Urinary bladder (tissue), 4 donors: ENCODE results near the gene FHAD1. TPM values are rescaled to one million over a fixed set of nuclear protein-coding genes. Genes with fewer than 3 reads are reported as not detected.

Experiments
- DNase-seq: peaks from one replicate; pipeline ENCODE4 v3.0.0-alpha.2; 2015; ENCODE audit errors: extremely low spot score
- H3K27ac ChIP-seq: one replicate; pipeline ENCODE4 v1.5.1; 2013; ENCODE audit warnings: low read depth, mild to moderate bottlenecking, moderate library complexity
- H3K36me3 ChIP-seq: one replicate; pipeline ENCODE4 v1.6.1; 2013; ENCODE audit warnings: mild to moderate bottlenecking, moderate library complexity; ENCODE audit not compliant: insufficient read depth
- H3K4me1 ChIP-seq: one replicate; pipeline ENCODE4 v1.6.1; 2013; ENCODE audit warnings: mild to moderate bottlenecking, moderate library complexity; ENCODE audit not compliant: insufficient read depth
- H3K4me3 ChIP-seq: one replicate; pipeline ENCODE4 v1.5.1; 2013; ENCODE audit warnings: low read depth, low read length
- WGBS: extraction: QIAGEN DNeasy Blood & Tissue Kit; methylation state at CpG from one replicate; pipeline ENCODE4 v1.1.7; 2013; 5-methylcytosine and 5-hydroxymethylcytosine counted together
- polyA plus RNA-seq: library from polyadenylated mRNA; stranded (reverse); fragments of 200-250 nt; gene quantifications from one replicate; pipeline ENCODE4 v1.2.3, GENCODE V29; 2013
- total RNA-seq: library from RNA; depleted of rRNA; stranded (reverse); fragments of >200 nt; gene quantifications from one replicate; pipeline ENCODE4 v1.2.3, GENCODE V29; 2014
- donor health status: healthy with polysubstance abuse.
- donor health status: healthy.

The FHAD1 gene
- total and polyA plus RNA-seq, 2 donors: 0.38 to 2.0 TPM

DNA sequence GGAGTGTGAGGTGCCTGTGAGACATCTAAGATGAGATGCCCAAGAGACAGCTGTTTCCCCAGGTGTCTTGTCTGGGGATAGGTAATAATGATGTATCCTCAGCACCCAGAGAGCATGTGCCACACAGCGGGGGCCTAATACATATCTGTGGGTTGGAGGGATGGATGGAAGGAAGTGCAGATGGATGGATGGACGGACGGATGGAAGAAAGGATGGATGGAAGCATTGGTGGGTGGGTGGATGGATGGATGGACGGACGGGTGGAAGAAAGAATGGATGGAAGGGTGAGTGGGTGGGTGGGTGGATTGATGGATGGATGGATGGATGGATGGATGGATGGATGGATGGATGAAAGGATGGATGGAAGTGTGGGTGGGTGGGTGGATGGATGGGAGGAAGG lies 84.2 kb downstream of the FHAD1 start:
- Histone ChIP-seq H3K27ac (no peak overlapping the region), H3K36me3 (no peaks in the 10 kb centered on the region), H3K4me1 (no peaks in the 10 kb centered on the region), H3K4me3 (no peak overlapping the region)
- 98% methylated on average over 5 of the region's 5 CpGs for WGBS
- DNase-seq: no peak

DNA sequence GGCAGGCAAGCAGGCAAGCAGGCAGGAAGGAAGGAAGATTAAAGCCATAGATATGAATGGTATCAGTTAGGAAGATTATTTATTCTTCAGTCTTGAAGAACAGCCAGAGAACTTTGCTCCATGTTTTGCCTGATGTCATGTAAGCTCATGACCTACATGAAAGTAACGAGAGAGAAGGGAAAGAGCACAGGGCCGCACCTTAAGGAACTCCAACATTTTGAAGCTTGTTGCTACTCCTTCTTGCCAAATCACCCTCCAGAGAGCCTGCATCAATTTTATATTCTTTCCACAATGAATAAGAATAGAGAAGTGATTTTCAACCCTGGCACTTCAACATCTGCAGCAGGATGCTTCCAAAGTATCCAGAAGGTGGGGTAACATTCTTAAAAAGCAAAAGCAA lies 84.7 kb downstream of the FHAD1 start:
- 84% methylated on average over 2 of the region's 2 CpGs for WGBS
- Histone ChIP-seq H3K4me1 (no peaks in the 10 kb centered on the region), H3K4me3 (no peak overlapping the region), H3K27ac (no peak overlapping the region), H3K36me3 (no peaks in the 10 kb centered on the region)
- no peak for DNase-seq

DNA sequence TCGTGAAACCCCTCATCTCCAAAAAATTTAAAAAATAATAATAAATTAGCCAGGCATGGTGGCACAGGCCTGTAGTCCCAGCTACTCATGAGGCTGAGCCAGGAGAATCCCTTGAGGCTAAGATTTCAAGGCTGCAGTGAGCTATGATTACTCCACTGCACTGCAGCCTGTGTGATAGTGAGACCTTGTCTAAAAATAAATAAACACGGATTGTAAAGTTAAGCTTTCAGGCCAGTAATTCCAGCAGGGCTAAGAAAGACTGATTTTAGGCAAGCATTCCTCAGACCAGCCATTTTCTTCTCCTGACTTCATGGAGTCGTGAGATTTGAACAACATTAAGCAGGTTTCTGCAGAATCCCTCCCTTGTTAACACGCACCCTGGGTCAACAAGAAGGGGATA lies 85.5 kb downstream of the FHAD1 start:
- H3K36me3 ChIP-seq: no peaks in the 10 kb centered on the region
- H3K4me3 ChIP-seq: no peak overlapping the region
- WGBS: 79% methylated on average over 4 of the region's 4 CpGs
- DNase-seq: no peak
- H3K4me1 ChIP-seq: no peaks in the 10 kb centered on the region
- no peak overlapping the region for H3K27ac ChIP-seq

DNA sequence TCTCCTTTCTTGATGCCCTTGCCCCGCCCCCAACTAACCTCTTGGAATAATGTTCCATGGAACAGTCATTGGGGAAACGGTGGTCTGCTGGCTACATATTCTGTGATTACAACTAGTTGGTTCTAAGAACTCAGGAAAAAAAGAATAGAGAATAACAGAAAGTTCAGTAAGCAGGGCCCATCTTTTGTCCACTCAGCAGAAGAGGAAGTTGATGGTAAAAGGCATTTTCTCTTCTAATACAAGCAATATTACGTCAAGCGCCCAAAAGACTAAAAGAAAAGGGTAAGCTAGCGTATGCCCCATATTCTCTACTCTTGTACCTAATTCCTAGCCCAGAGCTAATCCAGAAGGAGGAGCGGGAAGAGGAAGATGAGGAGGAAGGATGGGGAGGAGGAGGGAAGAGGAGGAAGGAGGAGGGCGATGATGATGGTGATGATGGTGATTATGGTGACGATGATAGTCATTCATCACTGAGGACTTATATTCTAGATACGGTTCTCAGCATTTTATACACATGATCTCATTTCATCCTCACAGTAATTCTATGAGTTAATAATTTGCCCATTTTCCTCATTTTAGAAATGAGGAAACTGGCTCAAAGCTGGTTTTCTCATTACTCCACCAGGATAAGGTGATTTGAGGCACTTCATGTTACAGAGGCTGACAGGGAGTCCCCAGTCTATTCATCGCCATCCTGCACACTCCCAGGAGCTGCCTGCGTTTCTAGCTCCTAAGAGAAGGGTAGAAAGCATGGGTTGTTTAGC lies 86.1 kb downstream of the FHAD1 start:
- no peak overlapping the region for H3K4me3 ChIP-seq
- WGBS: 93% methylated on average over 11 of the region's 11 CpGs
- no peak overlapping the region for H3K27ac ChIP-seq
- H3K4me1 ChIP-seq: no peaks in the 10 kb centered on the region
- no peak for DNase-seq
- no peaks in the 10 kb centered on the region for H3K36me3 ChIP-seq

DNA sequence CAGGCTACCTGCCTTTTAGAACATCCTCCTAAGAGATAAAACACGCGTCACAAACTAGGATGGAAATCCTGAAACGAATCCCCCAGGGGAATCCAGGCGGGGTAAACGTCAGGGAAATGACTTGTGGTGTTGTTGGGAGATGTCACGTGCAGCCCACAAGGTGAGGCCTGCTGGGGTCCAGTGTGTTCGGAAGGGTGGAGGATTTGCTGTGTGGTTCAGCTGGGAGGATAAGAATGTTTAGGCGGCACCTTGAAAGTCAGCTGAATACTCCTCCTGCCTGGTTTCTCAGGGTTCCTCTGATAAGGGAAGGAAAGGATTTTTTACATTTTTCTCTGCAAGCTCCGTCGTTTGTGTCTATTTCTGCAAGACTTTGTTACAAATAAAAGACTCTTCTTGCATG lies 88.0 kb downstream of the FHAD1 start:
- Histone ChIP-seq H3K4me1 (no peaks in the 10 kb centered on the region), H3K27ac (no peak overlapping the region), H3K36me3 (no peaks in the 10 kb centered on the region), H3K4me3 (no peak overlapping the region)
- DNase-seq: no peak
- 88% methylated on average over 10 of the region's 10 CpGs for WGBS

DNA sequence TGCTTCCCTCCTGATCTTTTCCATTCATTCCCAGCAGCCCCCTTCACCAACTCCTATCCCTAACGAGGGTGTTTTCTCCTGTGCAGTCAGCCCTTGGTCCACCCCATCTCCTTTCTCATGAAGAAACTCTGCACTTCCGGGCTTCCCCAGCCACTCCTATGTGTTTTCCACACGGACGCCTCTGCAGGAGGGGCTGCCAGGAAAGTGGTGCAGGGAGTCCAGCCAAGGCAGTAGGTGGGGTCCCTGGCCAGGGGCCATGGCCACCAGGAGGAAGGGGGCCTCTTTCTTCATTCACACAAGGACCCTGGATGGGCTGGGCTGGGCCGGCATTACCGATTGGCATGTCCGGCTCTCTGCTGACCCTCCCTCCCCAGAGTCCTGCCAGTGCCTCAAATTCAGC lies 89.8 kb downstream of the FHAD1 start:
- H3K27ac ChIP-seq: no peak overlapping the region
- H3K36me3 ChIP-seq: no peaks in the 10 kb centered on the region
- H3K4me1 ChIP-seq: no peaks in the 10 kb centered on the region
- no peak overlapping the region for H3K4me3 ChIP-seq
- WGBS: 73% methylated on average over 7 of the region's 7 CpGs
- no peak for DNase-seq

DNA sequence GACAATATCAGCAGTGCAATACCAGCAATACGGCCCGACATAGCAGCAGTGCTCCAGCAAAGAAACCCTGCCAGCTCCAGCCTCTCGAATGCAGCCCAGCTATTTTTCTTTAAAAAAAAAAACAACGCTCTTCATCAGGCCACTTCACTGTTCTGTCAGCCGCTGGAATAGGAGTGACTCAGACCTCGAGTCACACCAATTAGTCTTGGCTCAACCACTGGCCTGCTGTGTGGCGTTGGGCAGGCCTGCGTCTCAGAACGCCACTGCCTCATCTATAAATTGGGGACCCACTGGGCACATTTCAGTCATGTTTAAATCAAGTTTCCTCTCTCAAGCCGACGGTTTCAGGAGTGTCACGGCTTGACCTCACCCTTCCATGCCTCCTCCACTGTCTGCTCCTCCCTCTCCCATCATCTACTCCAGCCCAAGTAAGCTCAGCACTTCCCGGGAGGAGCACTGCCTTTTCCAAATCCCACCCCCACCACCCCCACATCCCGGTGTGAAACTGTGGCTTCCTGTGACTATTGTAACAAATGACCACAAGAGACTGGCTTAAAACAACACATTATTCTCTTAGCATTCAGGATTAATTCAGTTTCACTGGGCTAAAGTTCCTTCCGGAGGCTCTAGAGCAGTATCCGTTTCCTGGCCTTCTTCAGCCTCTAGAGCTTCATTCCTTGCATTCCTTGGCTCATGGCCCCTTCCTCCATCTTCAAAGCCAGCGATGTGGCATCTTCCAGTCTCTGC lies 90.8 kb downstream of the FHAD1 start:
- no peaks in the 10 kb centered on the region for H3K4me1 ChIP-seq
- H3K36me3 ChIP-seq: no peaks in the 10 kb centered on the region
- no peak for DNase-seq
- H3K27ac ChIP-seq: no peak overlapping the region
- no peak overlapping the region for H3K4me3 ChIP-seq
- 64% methylated on average over 17 of the region's 17 CpGs for WGBS

DNA sequence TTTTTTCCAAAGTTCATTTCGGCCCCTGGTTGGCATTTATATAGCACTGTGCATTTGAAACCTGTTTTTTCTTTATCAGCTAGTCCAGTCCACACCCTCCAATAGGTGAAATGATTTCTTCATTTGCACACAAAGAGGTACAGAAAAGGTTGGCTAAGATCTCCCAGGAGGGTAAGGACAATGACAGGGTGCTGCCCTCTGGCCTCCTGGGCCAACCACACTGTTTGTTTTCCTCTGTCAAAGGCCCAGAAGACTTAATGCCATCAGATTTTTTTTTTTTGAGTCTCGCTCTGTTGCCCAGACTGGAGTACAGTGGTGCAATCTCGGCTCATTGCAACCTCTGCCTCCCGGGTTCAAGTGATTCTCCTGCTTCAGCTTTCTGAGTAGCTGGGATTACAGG lies 92.5 kb downstream of the FHAD1 start:
- no peaks in the 10 kb centered on the region for H3K36me3 ChIP-seq
- no peak overlapping the region for H3K27ac ChIP-seq
- 85% methylated on average over 4 of the region's 4 CpGs for WGBS
- no peak overlapping the region for H3K4me3 ChIP-seq
- no peaks in the 10 kb centered on the region for H3K4me1 ChIP-seq
- DNase-seq: no peak

DNA sequence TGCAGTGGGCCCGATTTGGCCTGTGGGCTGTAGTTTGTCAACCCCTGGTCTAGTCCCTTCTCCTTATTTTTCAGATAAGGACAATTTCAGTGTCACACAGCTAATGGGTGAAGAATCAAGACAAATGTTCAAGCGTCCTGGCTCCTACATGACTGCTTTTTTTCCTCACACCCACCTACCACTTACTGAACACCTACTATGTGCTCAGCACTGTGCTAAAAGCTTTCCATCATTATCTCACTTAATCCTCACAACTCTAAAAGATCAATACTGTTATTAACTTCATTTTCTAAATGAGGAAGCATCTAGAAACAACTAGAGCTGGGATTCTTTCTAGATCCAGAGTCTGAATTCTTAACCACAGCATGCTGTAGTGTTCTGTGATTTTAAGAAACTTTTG lies 94.2 kb downstream of the FHAD1 start:
- Histone ChIP-seq H3K4me3 (no peak overlapping the region), H3K27ac (peak overlapping the region; percentile 65), H3K4me1 (no peaks in the 10 kb centered on the region), H3K36me3 (no peaks in the 10 kb centered on the region)
- no peak for DNase-seq
- 91% methylated on average over 2 of the region's 2 CpGs for WGBS

DNA sequence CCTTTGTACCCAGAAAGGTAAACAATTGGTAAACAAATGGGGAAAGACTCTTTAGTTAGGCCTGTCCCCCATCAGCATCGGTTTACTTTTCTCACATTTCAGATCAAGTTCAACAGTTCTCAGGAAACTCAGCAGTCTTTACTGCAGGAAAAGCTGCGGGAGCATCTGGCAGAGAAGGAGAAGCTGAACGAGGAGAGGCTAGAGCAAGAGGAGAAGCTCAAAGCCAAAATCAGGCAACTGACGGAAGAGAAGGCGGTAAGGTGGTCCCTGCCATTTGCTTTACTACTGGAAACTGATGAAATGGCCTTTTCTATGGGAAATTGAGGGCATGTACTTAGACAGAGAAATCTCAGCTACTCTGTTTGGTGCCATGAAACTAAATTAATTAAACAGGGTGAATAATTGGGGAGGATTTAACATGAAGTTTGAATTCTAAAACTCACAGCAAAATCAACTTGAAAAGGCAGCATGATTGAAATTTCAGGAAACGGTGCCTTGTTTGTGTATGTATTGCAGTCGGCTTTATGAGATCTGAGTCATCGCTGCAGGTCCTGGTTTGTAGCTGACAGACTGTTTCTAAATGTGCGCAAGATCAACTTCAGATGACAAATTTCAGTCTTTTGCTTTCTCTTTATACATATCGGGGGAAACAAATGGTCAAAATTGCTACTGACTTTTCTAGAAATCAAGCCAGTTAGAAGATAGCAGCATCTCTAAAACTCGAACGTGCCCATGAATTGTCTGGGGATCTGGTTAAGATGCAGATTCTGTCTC lies 94.8 kb downstream of the FHAD1 start:
- Histone ChIP-seq H3K36me3 (no peaks in the 10 kb centered on the region), H3K4me3 (no peak overlapping the region), H3K4me1 (no peaks in the 10 kb centered on the region), H3K27ac (peak overlapping the region; percentile 65)
- 46% methylated on average over 12 of the region's 12 CpGs for WGBS
- DNase-seq: no peak

DNA sequence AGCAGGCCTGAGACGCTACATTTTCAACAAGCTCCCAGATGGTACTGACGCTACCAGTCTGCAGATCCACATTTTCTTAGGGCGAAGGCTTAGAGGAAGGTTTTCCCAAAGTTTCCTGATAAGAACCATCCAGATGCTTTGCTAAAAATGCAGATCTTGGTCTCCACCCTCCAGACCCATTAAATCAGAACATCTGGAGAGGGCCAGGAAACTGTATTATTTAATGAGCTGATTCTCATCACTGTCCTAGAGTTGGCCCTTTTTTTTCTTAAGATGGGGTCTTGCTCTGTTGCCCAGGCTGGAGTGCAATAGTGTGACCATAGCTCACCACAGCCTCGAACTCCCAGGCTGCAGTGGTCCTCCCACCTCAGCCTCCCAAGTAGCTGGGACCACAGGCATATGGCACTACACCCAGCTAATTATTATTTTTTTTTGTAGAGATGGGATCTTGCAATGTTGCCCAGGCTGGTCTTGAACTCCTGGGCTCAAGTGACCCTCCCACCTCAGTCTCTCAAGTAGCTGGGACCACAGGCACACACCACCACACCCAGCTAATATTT lies 95.5 kb downstream of the FHAD1 start:
- H3K4me3 ChIP-seq: no peak overlapping the region

DNA sequence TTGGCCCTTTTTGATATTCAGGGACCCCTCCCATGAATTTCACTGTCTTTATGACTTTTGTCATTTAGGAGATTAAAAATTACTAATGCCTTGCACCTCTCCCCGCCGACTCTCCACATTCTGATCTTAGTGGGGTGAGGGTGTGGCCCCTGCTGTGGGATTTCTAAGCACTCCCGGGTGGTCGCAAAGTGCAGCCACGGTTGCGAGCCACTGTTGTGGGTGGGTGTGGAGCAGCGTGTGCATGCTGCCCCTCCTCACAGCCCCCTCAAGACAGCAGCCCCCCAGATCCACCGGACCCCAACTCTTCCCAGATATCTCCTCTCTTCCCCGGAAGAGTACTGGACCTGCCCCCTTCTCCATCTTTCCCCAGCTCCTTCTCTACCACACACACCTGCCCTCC lies 96.1 kb downstream of the FHAD1 start:
- Histone ChIP-seq H3K4me3 (no peak overlapping the region), H3K27ac (no peak overlapping the region), H3K4me1 (no peaks in the 10 kb centered on the region), H3K36me3 (no peaks in the 10 kb centered on the region)
- DNase-seq: no peak
- WGBS: 76% methylated on average over 9 of the region's 9 CpGs

More for the DNA sequence above, 95.5 kb downstream of the FHAD1 start:
- WGBS: 61% methylated on average over 4 of the region's 4 CpGs
- H3K36me3 ChIP-seq: no peaks in the 10 kb centered on the region
- H3K27ac ChIP-seq: peak overlapping the region; percentile 43
- no peaks in the 10 kb centered on the region for H3K4me1 ChIP-seq
- DNase-seq: no peak

DNA sequence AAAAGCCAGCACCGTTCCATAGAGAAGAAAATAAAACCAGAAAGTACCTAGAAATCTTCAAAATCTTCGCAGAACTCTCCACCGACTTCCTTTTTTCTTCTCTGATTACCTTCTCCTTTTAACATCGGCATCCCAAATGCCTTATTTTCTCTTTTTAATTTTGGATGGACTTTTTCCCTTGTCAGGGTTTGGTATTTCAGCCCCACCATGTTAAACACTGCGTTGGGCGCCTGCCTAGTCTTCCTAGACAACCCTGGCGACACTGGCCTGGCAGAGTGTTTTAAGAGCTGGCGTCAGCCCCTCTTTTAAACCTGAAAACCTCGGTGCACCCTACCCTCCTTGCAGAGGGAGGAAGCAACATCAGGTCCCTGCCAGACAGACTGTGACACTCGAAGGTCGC lies 96.7 kb downstream of the FHAD1 start:
- Histone ChIP-seq H3K27ac (no peak overlapping the region), H3K36me3 (no peaks in the 10 kb centered on the region), H3K4me3 (no peak overlapping the region), H3K4me1 (no peaks in the 10 kb centered on the region)
- 29% methylated on average over 11 of the region's 11 CpGs for WGBS
- peak; percentile 58 for DNase-seq
